Stimulated activated naive CD4-positive, alpha-beta T cell treated with Interleukin-2 at 50 U/mL for 16 hours (primary cell): ENCODE data around the gene ZNF609.

Experiments
- DNase-seq: peaks from one replicate; lab custom pipeline; 2025; lab: John Stamatoyannopoulos, UW

ZNF609 gene, protein sequence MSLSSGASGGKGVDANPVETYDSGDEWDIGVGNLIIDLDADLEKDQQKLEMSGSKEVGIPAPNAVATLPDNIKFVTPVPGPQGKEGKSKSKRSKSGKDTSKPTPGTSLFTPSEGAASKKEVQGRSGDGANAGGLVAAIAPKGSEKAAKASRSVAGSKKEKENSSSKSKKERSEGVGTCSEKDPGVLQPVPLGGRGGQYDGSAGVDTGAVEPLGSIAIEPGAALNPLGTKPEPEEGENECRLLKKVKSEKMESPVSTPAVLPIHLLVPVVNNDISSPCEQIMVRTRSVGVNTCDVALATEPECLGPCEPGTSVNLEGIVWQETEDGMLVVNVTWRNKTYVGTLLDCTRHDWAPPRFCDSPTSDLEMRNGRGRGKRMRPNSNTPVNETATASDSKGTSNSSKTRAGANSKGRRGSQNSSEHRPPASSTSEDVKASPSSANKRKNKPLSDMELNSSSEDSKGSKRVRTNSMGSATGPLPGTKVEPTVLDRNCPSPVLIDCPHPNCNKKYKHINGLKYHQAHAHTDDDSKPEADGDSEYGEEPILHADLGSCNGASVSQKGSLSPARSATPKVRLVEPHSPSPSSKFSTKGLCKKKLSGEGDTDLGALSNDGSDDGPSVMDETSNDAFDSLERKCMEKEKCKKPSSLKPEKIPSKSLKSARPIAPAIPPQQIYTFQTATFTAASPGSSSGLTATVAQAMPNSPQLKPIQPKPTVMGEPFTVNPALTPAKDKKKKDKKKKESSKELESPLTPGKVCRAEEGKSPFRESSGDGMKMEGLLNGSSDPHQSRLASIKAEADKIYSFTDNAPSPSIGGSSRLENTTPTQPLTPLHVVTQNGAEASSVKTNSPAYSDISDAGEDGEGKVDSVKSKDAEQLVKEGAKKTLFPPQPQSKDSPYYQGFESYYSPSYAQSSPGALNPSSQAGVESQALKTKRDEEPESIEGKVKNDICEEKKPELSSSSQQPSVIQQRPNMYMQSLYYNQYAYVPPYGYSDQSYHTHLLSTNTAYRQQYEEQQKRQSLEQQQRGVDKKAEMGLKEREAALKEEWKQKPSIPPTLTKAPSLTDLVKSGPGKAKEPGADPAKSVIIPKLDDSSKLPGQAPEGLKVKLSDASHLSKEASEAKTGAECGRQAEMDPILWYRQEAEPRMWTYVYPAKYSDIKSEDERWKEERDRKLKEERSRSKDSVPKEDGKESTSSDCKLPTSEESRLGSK (N-terminal part only)

GRCh38 chr15:64460206-64460723 is at the start of gene ZNF609:
Gene ZNF609, plus strand, starts transcription at chr15:64460578. Its CDS starts 38,842 bp downstream, at chr15:64499420.
- DNase-seq, result peak; percentile 83

- no peak for DNase-seq
These were observed 48.2 kb upstream of the ZNF609 start for GRCh38 chr15:64412216-64412615.

GRCh38 chr15:64422697-64423096 is 37.7 kb upstream of the ZNF609 start:
- DNase-seq, result no peak

GRCh38 chr15:64423970-64424369 is 36.4 kb upstream of the ZNF609 start:
- no peak for DNase-seq

- DNase-seq, result no peak
These were observed 35.2 kb upstream of the ZNF609 start for GRCh38 chr15:64425221-64425620.

DNA sequence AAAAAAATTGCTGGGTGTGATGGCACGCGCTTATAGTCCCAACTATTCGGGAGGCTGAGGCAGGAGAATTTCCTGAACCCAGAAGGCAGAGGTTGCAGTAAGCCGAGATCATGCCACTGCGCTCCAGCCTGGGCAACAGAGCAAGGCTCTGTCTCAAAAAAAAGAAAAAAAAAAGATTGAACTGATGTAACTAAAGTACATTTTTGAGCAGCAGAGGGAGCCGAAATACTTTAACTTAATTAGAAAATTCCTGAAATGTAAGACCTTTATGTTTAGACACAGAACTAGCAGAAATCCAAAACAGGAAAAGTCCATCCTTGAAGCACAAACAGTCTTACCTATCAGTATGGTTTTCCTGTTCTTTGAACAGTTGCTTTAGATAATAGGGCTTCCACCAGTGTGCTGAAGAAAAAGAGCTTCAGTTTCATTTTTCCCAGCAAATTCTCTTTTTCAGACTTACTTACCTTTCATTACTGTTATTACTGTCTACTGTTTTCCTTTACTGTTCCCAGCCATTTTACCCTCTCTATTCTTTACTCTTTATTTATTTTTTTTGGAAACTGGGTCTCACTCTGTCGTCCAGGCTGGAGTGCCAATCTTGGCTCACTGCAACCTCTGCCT is 33.4 kb upstream of the ZNF609 start:
- no peak for DNase-seq

DNA sequence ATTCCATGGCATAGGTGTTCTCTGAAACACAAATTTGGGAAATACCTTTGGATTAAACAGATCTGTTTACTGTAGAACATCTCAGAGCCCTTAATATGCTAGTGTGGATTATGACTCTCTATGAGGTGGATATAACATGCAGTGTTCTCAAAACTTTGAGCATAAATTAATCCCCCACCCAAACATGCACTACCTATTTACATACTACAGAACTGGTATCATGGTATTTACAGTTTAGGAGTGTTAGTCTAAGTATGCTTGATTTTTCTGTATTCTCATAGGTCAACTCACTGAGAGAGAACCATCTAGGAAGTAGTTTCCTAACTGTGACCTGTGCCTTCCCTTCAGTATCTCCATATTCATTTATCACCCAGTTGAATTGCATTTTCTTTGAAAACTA is 30.9 kb upstream of the ZNF609 start:
- DNase-seq, result no peak

DNA sequence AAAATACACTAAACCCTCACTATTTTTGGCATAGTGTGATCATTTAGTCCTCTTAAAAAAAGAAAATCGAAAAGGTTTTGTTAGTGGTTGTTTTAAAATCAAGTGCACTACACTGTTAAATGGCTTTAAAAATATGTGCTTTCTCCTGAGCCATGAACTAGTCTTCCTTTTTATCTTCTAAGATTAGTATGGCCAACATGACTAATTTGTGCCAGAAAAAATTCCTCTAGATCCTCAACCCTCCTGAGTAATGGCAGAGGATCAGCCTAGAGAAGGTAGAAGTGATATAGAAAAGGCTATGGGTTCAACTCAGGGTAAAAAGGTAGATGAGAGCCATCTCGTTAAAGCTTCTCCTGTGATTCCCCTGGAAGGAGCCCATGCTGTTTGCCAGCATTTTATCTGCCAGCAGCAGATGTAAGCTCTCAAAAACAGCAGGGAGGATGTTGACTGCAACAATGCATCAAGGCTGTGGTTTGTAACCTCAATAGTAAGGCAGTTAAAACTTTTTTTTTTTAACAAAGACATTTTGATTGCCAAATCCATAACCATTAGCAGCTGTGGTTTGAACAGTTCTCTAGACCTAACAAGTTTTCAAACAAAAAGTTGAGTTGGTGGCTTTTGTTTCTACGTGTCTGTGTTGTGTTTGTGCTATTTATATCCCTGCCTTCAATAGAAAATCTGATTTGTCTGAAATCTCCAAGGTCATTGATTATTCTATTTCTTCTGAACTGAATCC is 30.2 kb upstream of the ZNF609 start:
- no peak for DNase-seq

DNA sequence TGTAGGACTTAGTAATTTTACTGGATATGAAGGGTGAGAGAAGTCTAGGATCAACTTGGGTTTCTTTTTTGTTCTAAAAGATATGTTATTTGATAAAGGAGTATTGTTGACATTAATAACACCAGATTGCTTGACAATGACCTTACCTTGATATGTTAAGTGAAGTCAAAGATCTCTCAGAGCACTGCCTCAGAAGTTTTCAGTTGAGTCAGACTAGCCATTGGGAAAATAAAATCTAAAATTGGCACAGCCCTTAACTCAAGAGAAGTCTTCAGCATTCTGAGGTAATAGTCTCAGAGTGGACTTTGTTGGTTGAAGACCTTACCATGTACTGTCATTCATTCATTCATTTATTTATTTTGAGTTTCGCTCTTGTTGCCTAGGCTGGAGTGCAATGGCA is 22.4 kb upstream of the ZNF609 start:
- no peak for DNase-seq

DNA sequence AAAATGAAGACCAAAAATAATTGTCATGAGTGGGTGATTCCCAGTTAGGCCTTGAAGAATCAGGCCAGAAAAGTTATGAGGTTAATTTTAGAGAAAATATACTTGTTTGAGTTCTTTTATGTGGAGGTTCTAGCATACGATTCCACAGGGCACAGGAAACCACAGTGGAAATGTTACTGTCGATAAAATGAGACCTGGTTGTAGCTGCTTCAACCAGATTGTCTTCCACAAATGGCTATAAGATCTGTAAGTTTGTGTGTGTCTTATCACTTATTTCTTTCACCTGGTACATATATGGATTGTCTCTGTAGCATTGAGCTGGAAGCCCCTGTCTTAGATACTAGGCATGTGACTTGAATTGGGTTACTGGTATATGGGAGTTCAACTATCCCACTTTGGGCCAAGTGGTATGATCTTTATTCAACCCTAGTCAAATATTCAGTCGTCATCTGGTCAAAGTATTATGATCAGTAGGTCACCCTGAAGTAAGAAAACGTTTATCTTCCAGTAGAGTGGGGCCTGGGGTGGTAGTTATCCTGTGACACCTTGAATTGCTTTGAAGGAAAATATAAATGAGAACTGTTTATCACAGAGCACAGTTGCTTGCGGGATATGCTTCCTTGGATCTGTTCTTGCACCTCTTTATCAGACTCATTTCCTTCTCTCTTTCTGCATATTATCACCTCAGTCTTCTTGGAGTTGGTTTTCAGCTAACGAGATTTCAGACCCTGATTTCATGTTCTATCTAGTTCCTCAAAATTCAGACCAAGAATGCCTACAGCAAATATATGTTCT is 21.5 kb upstream of the ZNF609 start:
- no peak for DNase-seq

GRCh38 chr15:64441852-64442251 is 18.5 kb upstream of the ZNF609 start:
- DNase-seq, result no peak

DNA sequence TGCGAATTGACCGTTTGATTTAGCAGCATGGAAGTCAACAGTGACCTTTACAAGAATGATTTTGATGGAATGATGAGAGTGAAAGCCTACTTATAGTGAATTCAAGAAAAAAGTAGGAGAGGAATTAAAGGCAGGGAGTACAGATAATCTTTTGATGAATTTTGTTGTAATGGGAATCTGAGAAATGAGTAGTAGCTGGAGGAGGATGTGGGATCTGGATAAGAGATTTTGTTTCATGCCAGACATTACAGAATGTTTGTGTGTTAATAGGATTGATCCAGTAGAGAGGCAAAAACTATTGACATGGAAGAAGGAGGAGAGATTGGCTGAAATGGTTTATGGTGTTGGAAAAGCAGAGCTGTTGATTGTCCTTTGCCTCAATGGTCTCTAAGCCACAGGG is 17.4 kb upstream of the ZNF609 start:
- no peak for DNase-seq

- DNase-seq, result no peak
These were observed 16.4 kb upstream of the ZNF609 start for GRCh38 chr15:64443747-64444621.

DNA sequence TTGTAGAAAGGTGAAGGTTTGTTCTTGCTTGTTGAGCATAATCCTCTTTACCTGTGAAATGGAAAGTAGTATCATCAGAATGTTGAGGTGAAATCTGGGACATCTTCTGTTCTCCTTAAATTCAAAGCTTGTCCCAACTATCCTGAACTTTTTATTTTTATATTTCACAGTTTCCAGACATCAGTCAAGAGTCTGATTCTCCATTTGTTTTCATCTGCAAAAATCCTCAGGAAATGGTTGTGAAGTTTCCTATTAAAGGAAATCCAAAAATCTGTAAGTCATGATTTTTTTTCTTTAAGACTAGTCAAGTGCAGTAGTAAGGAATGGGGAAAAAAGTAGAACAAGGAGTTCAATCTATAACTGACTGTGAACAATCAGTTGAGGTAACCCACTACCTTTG is 15.5 kb upstream of the ZNF609 start:
- DNase-seq, result no peak

DNA sequence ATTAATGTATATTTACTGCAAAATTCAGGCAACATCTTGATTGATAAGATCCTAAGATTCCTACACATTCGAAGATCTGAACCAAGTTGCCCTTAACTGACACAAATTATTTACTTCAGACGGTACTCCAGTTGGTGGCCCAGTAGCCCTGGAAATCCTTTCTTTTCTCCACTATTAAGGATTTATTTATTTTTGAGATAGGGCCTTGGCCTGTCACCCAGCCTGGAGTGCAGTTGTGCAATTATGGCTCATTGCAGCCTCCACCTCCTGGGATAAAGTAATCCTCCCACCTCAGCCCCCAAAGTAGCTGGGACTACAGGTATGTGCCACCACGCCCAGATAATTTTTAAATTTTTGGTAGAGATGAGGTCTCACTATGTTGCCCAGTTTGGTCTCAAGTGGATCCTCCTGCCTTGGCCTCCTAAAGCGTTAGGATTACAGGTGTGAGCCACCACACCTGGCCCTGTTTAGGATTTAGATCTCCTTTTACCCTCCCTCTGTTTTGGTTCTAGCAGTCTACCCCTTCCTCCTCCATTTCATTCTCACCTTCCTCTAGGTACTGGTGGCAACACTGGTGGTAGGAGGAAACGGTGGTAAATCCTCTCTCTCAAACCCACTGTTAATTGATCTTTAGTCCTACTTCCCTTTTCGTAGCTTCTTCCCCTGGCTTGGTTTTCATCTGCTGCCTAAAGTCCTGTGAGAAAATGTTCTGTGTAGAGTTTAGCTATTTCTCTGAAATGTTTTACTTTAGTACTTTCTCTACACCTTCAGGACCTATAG is 12.7 kb upstream of the ZNF609 start:
- DNase-seq, result no peak

DNA sequence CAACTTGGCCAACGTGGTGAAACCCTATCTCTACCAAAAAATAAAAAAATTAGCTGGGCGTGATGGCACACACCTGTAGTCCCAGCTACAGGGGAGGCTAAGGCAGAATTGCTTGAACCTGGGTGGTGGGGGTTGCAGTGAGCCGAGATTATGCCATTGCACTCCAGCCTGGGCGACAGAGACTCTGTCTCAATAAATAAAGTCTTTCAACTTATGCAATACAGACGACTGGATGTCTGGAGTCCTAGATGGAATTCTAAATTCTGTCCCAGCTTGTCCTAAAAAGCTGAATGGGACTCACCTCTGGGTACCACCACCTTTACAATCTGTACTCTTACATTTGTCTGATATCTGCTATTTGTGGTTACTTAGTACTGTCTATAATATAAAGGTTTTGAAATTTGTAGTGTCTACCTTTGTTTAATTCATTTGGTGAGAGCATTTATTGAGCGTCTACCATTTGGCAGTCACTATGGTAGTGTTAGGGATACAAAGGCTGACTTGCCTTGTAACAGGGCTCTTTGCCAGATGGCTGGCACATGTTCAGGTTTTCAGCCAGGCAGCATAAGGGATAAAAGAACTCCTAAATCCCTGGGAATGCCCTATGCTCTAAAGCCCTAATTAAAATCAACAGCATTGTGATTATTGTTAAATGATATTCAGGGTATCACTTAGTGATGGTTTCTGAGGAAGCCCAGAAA is 7.2 kb upstream of the ZNF609 start:
- no peak for DNase-seq

DNA sequence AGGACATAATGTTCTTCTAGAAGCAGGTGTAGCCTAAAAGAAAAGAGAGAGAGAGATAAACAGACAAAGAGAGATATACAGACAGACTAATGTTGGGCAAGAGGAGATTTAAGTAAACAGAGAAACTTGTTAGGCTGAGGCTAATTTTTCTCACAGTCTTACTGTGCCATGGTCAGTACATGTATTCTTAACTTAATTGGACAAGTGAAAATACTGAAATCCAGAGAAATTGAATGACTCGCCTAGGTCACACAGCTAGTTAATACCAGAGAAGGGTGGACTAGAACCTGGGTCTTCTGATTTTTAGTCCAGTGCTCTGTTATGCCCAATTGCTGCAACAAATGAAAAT is 6.7 kb upstream of the ZNF609 start:
- no peak for DNase-seq

- no peak for DNase-seq
These were observed 6.1 kb upstream of the ZNF609 start for GRCh38 chr15:64454282-64454681.
